HEK293 (cell line): ENCODE results near the gene C2CD4C.

Experiments used
- CTCF ChIA-PET: fragments of 350-600 bp; formaldehyde crosslinking; extraction: SDS; loops from one replicate; lab custom pipeline; 2021; ENCODE audit warnings: antibody characterized with exemption; lab: Yijun Ruan, JAX
- POLR2A ChIA-PET: fragments of 300-600 bp; formaldehyde crosslinking; extraction: SDS; loops from one replicate; lab custom pipeline; 2020; ENCODE audit warnings: antibody characterized with exemption, inconsistent platforms; lab: Yijun Ruan, JAX
- H3K27ac ChIP-seq: fragments of 200-500 bp; sonication (Bioruptor generic); 2 replicates; pipeline ENCODE4 v1.5.1; 2014; ENCODE audit warnings: low read depth, low read length, control low read depth, inconsistent platforms; ENCODE audit errors: extremely low read depth
- H3K36me3 ChIP-seq, 2 experiments: fragments of 200-500 bp in 1 of 2; sonication (Bioruptor generic) in 1 of 2; 1 replicate in 1 of 2; 2 replicates in 1 of 2; pipeline ENCODE4 v1.5.1; 2014 to 2017; ENCODE audit warnings: inconsistent platforms in 2 of 2, low read length in 2 of 2; ENCODE audit not compliant: control insufficient read depth in 2 of 2, insufficient read depth in 1 of 2
- H3K4me1 ChIP-seq: fragments of 200-500 bp; sonication (Bioruptor generic); 2 replicates; pipeline ENCODE4 v1.5.1; 2014; ENCODE audit warnings: mild to moderate bottlenecking, low read length, inconsistent platforms; ENCODE audit not compliant: control insufficient read depth, insufficient read depth
- H3K4me3 ChIP-seq: 2 replicates; pipeline ENCODE4 v1.5.1; 2011; ENCODE audit warnings: low read depth, mild to moderate bottlenecking, control low read depth, low read length, moderate library complexity
- H3K9me3 ChIP-seq: fragments of 200-500 bp; sonication (Bioruptor generic); 2 replicates; pipeline ENCODE4 v1.5.1; 2014; ENCODE audit warnings: low read depth, low read length, inconsistent platforms; ENCODE audit not compliant: control insufficient read depth, insufficient read depth
- GLIS2 ChIP-seq: fragments of 450-650 bp; formaldehyde crosslinking; IDR thresholded peaks from 2 replicates; pipeline ENCODE4 v1.5.1; 2016; ENCODE audit warnings: missing biosample characterization, missing genetic modification characterization
- KLF16 ChIP-seq: fragments of 450-650 bp; formaldehyde crosslinking; IDR thresholded peaks from 2 replicates; pipeline ENCODE4 v1.5.1; 2017; ENCODE audit warnings: missing biosample characterization, missing genetic modification characterization
- OSR2 ChIP-seq: fragments of 450-650 bp; formaldehyde crosslinking; IDR thresholded peaks from 2 replicates; pipeline ENCODE4 v1.5.1; 2016; ENCODE audit warnings: missing biosample characterization, missing genetic modification characterization
- SCRT1 ChIP-seq: fragments of 450-650 bp; formaldehyde crosslinking; IDR thresholded peaks from 2 replicates; pipeline ENCODE4 v1.5.1; 2016; ENCODE audit warnings: missing biosample characterization, missing genetic modification characterization, borderline replicate concordance
- SP2 ChIP-seq: fragments of 450-650 bp; formaldehyde crosslinking; IDR thresholded peaks from 2 replicates; pipeline ENCODE4 v1.5.1; 2016; ENCODE audit warnings: missing biosample characterization, missing genetic modification characterization
- ZBTB21 ChIP-seq: fragments of 450-650 bp; formaldehyde crosslinking; IDR thresholded peaks from 2 replicates; pipeline ENCODE4 v1.5.1; 2017; ENCODE audit warnings: missing biosample characterization, missing genetic modification characterization
- ZFP69B ChIP-seq: fragments of 450-650 bp; formaldehyde crosslinking; IDR thresholded peaks from 2 replicates; pipeline ENCODE4 v1.5.1; 2016; ENCODE audit warnings: missing biosample characterization, missing genetic modification characterization
- ZNF132 ChIP-seq: fragments of 450-650 bp; formaldehyde crosslinking; IDR thresholded peaks from 2 replicates; pipeline ENCODE4 v1.5.1; 2017; ENCODE audit warnings: missing biosample characterization, missing genetic modification characterization, borderline replicate concordance
- ZNF169 ChIP-seq: fragments of 450-650 bp; formaldehyde crosslinking; IDR thresholded peaks from 2 replicates; pipeline ENCODE4 v1.5.1; 2016; ENCODE audit warnings: missing biosample characterization, missing genetic modification characterization
- ZNF24 ChIP-seq: fragments of 450-650 bp; formaldehyde crosslinking; IDR thresholded peaks from 2 replicates; pipeline ENCODE4 v1.5.1; 2016; ENCODE audit warnings: missing biosample characterization, missing genetic modification characterization
- ZNF274 ChIP-seq, 2 experiments: fragments of 200-500 bp in 1 of 2; fragments of 450-650 bp in 1 of 2; sonication (Bioruptor generic) in 1 of 2; formaldehyde crosslinking in 1 of 2; IDR thresholded peaks; 2 replicates each; pipeline versions ENCODE4 v1.5.1 to v1.6.1; 2014 to 2016; ENCODE audit warnings: borderline replicate concordance in 1 of 2, inconsistent platforms in 1 of 2, low read length in 1 of 2, missing biosample characterization in 1 of 2, missing genetic modification characterization in 1 of 2
- ZNF292 ChIP-seq: fragments of 450-650 bp; formaldehyde crosslinking; IDR thresholded peaks from 2 replicates; pipeline ENCODE4 v1.5.1; 2016; ENCODE audit warnings: low read depth, missing biosample characterization, missing genetic modification characterization, borderline replicate concordance
- ZNF302 ChIP-seq: fragments of 450-650 bp; formaldehyde crosslinking; IDR thresholded peaks from 2 replicates; pipeline ENCODE4 v1.5.1; 2016; ENCODE audit warnings: missing biosample characterization, missing genetic modification characterization, low read depth
- ZNF341 ChIP-seq: fragments of 450-650 bp; formaldehyde crosslinking; IDR thresholded peaks from 2 replicates; pipeline ENCODE4; 2016; ENCODE audit warnings: low read depth, missing biosample characterization, missing genetic modification characterization
- ZNF544 ChIP-seq: fragments of 450-650 bp; formaldehyde crosslinking; IDR thresholded peaks from 2 replicates; pipeline ENCODE4 v1.5.0; 2017; ENCODE audit warnings: missing biosample characterization, missing genetic modification characterization
- ZNF837 ChIP-seq: fragments of 450-650 bp; formaldehyde crosslinking; IDR thresholded peaks from 2 replicates; pipeline ENCODE4 v1.5.1; 2016; ENCODE audit warnings: missing biosample characterization, missing genetic modification characterization
- ZNF843 ChIP-seq: fragments of 450-650 bp; formaldehyde crosslinking; IDR thresholded peaks from 2 replicates; pipeline ENCODE4 v1.5.1; 2016; ENCODE audit warnings: missing biosample characterization, missing genetic modification characterization
- ZSCAN30 ChIP-seq: fragments of 450-650 bp; IDR thresholded peaks from 2 replicates; pipeline ENCODE4 v1.5.1; 2018; ENCODE audit warnings: missing biosample characterization, mild to moderate bottlenecking, missing genetic modification characterization, moderate library complexity
- TF ChIP-seq, protein P1 (sequence below): fragments of 450-650 bp; formaldehyde crosslinking; conservative IDR thresholded peaks from 2 replicates; pipeline ENCODE4 v1.5.1; 2016; ENCODE audit warnings: low read depth, missing biosample characterization, missing genetic modification characterization
- TF ChIP-seq, protein P2 (sequence below): fragments of 450-650 bp; formaldehyde crosslinking; IDR thresholded peaks from 2 replicates; pipeline ENCODE4 v1.5.1; 2016; ENCODE audit warnings: missing biosample characterization, missing genetic modification characterization
- TF ChIP-seq, protein P3 (sequence below): fragments of 450-650 bp; formaldehyde crosslinking; conservative IDR thresholded peaks from 2 replicates; pipeline ENCODE4 v1.5.1; 2016; ENCODE audit warnings: low read depth, missing biosample characterization, missing genetic modification characterization
- TF ChIP-seq, protein P4 (sequence below): fragments of 450-650 bp; formaldehyde crosslinking; IDR thresholded peaks from 2 replicates; pipeline ENCODE4 v1.5.1; 2016; ENCODE audit warnings: missing biosample characterization, missing genetic modification characterization
- TF ChIP-seq, protein P5 (sequence below): fragments of 450-650 bp; formaldehyde crosslinking; IDR thresholded peaks from 2 replicates; pipeline ENCODE4 v1.5.1; 2016; ENCODE audit warnings: missing biosample characterization, missing genetic modification characterization

Gene C2CD4C

DNA sequence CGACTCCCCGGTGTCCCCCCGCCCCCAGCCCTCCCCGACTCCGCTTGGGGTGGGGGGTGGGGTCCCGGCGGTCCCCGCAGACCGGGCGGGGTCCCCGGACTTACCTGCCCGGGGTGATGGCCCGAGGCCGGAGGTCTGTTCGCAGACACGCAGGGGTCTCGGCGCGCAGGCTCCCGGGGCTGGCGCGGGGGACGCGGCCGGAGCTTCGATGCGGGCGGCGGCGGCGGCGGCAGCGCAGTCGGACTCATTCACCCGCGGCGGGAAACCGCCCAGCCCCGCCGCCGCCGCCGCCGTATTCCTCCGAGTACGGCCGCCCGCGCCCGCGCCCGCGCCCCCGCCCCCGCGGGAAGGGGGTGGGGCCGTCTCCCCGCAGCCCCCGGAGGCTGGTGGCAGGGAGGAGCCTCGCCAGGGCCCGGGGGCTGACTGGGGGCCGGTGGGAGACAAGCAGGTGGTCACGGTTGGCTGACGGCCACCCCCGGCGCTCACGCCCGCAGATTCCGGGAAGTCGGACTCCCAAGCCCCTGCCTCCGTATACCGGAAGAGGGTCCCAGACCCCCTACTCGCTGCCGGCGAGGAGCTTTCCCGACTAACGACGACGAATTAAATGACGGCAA lies at the start of gene C2CD4C (continued):
- TF ChIP-seq, protein P1, sequence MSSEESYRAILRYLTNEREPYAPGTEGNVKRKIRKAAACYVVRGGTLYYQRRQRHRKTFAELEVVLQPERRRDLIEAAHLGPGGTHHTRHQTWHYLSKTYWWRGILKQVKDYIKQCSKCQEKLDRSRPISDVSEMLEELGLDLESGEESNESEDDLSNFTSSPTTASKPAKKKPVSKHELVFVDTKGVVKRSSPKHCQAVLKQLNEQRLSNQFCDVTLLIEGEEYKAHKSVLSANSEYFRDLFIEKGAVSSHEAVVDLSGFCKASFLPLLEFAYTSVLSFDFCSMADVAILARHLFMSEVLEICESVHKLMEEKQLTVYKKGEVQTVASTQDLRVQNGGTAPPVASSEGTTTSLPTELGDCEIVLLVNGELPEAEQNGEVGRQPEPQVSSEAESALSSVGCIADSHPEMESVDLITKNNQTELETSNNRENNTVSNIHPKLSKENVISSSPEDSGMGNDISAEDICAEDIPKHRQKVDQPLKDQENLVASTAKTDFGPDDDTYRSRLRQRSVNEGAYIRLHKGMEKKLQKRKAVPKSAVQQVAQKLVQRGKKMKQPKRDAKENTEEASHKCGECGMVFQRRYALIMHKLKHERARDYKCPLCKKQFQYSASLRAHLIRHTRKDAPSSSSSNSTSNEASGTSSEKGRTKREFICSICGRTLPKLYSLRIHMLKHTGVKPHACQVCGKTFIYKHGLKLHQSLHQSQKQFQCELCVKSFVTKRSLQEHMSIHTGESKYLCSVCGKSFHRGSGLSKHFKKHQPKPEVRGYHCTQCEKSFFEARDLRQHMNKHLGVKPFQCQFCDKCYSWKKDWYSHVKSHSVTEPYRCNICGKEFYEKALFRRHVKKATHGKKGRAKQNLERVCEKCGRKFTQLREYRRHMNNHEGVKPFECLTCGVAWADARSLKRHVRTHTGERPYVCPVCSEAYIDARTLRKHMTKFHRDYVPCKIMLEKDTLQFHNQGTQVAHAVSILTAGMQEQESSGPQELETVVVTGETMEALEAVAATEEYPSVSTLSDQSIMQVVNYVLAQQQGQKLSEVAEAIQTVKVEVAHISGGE (tag by site-specific recombination): no peak
- TF ChIP-seq ZNF292: no peak
- TF ChIP-seq ZNF169 (tag by site-specific recombination): no peak
- no peak for TF ChIP-seq ZNF302 (tag by site-specific recombination)
- TF ChIP-seq KLF16 (tag by site-specific recombination): no peak
- TF ChIP-seq ZSCAN30: 0 out of 2 replicates have a peak, but pooled peaks have one; percentile 24
- TF ChIP-seq ZBTB21: peak; percentile 52
- no peak for TF ChIP-seq ZNF544 (tag by site-specific recombination)
- TF ChIP-seq ZNF274 (IDR thresholded peaks at IDR 0.05; ENCODE audit: low read length): no peak
- TF ChIP-seq ZNF274 (tag by site-specific recombination; IDR thresholded peaks at IDR 0.05; ENCODE audit: borderline replicate concordance): no peak
- TF ChIP-seq ZNF132 (tag by site-specific recombination): no peak
- TF ChIP-seq, protein P2, sequence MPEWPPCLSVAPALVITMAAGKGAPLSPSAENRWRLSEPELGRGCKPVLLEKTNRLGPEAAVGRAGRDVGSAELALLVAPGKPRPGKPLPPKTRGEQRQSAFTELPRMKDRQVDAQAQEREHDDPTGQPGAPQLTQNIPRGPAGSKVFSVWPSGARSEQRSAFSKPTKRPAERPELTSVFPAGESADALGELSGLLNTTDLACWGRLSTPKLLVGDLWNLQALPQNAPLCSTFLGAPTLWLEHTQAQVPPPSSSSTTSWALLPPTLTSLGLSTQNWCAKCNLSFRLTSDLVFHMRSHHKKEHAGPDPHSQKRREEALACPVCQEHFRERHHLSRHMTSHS (tag by site-specific recombination): no peak

DNA sequence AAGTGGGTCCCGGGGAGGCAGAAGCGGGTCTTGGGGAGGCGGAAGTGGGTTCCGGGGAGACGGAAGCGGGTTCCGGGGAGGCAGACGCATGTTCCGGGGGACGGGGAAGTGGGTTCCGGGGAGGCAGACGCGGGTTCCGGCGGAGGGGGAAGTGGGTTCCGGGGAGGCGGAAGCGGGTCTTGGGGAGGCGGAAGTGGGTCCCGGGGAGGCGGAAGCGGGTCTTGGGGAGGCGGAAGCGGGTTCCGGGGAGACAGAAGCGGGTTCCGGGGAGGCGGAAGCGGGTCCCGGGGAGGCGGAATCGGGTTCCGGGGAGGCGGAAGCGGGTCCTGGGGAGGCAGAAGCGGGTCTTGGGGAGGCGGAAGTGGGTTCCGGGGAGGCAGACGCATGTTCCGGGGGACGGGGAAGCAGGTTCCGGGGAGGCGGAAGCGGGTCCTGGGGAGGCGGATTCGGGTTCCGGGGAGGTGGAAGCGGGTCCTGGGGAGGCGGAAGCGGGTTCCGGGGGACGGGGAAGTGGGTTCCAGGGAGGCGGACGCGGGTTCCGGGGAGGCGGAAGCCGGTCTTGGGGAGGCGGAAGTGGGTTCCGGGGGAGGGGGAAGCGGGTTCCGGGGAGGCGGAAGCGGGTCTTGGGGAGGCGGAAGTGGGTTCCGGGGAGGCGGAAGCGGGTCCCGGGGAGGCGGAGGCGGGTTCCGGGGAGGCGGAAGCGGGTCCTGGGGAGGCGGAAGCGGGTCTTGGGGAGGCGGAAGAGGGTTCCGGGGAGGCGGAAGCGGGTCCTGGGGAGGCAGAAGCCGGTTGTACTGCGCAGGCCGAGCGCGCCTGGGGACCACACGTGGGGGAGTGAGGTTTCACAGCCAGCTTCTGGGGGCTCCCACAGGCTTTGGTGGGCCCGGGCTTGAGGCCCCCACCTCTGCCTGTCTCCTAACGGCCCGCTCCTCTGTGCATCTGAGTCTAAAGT lies 49.4 kb upstream of the C2CD4C start:
- Histone ChIP-seq H3K9me3 (no peaks in the 10 kb centered on the region), H3K36me3 (peaks cover 0 to 14% of the 10 kb centered on the region in 2 experiments; a peak in 1 of 3 replicates), H3K4me1 (no peaks in the 10 kb centered on the region), H3K4me3 (no peak overlapping the region), H3K27ac (no peak overlapping the region)
- TF ChIP-seq, protein P3, sequence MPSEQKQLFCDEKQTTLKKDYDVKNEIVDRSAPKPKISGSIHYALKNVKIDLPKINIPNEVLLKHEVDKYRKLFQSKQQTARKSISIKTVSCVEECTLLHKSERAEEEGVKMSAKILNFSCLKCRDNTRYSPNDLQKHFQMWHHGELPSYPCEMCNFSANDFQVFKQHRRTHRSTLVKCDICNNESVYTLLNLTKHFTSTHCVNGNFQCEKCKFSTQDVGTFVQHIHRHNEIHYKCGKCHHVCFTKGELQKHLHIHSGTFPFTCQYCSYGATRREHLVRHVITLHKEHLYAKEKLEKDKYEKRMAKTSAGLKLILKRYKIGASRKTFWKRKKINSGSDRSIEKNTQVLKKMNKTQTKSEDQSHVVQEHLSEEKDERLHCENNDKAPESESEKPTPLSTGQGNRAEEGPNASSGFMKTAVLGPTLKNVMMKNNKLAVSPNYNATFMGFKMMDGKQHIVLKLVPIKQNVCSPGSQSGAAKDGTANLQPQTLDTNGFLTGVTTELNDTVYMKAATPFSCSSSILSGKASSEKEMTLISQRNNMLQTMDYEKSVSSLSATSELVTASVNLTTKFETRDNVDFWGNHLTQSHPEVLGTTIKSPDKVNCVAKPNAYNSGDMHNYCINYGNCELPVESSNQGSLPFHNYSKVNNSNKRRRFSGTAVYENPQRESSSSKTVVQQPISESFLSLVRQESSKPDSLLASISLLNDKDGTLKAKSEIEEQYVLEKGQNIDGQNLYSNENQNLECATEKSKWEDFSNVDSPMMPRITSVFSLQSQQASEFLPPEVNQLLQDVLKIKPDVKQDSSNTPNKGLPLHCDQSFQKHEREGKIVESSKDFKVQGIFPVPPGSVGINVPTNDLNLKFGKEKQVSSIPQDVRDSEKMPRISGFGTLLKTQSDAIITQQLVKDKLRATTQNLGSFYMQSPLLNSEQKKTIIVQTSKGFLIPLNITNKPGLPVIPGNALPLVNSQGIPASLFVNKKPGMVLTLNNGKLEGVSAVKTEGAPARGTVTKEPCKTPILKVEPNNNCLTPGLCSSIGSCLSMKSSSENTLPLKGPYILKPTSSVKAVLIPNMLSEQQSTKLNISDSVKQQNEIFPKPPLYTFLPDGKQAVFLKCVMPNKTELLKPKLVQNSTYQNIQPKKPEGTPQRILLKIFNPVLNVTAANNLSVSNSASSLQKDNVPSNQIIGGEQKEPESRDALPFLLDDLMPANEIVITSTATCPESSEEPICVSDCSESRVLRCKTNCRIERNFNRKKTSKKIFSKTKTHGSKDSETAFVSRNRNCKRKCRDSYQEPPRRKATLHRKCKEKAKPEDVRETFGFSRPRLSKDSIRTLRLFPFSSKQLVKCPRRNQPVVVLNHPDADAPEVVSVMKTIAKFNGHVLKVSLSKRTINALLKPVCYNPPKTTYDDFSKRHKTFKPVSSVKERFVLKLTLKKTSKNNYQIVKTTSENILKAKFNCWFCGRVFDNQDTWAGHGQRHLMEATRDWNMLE: no peak
- TF ChIP-seq ZNF341 (tag by site-specific recombination) (no peak), SP2 (tag by site-specific recombination) (no peak), ZFP69B (tag by site-specific recombination) (no peak), OSR2 (tag by site-specific recombination) (no peak), ZNF837 (tag by site-specific recombination) (no peak), SCRT1 (tag by site-specific recombination) (no peak), ZNF843 (tag by site-specific recombination) (no peak), GLIS2 (tag by site-specific recombination) (no peak), ZNF24 (tag by site-specific recombination) (no peak)
- TF ChIP-seq, protein P4, sequence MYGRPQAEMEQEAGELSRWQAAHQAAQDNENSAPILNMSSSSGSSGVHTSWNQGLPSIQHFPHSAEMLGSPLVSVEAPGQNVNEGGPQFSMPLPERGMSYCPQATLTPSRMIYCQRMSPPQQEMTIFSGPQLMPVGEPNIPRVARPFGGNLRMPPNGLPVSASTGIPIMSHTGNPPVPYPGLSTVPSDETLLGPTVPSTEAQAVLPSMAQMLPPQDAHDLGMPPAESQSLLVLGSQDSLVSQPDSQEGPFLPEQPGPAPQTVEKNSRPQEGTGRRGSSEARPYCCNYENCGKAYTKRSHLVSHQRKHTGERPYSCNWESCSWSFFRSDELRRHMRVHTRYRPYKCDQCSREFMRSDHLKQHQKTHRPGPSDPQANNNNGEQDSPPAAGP (tag by site-specific recombination): no peak
- TF ChIP-seq, protein P5, sequence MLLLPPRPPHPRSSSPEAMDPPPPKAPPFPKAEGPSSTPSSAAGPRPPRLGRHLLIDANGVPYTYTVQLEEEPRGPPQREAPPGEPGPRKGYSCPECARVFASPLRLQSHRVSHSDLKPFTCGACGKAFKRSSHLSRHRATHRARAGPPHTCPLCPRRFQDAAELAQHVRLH (tag by site-specific recombination): no peak
- POLR2A ChIA-PET: no interaction called here
- CTCF ChIA-PET: interaction anchor here (0.7 kb wide), 1 partner anchor 75 kb away, joined by 4 read pairs; no protein-coding TSS in a partner anchor
